MM.1S (cell line): Measurements from ENCODE around the gene DAB1.

Experiments
- DNase-seq: peaks from one replicate; pipeline ENCODE4 v3.0.0-alpha.2; 2015
- H2AFZ ChIP-seq: fragments of 300-600 bp; sonication (generic); 2 replicates; pipeline ENCODE4 v1.6.0; 2016; ENCODE audit warnings: antibody characterized with exemption, low read length
- H3F3A ChIP-seq: fragments of 300-600 bp; sonication (generic); 2 replicates; pipeline ENCODE4 v1.6.1; 2016; ENCODE audit warnings: mild to moderate bottlenecking, antibody characterized with exemption, low read length, moderate library complexity, mixed read lengths; ENCODE audit not compliant: insufficient read depth
- H3K27ac ChIP-seq: fragments of 300-600 bp; sonication (generic); 2 replicates; pipeline ENCODE4 v1.5.1; 2016; ENCODE audit warnings: mild to moderate bottlenecking, low read length
- H3K27me3 ChIP-seq: fragments of 300-600 bp; sonication (generic); replicated peaks from 2 replicates; pipeline ENCODE4 v1.6.0; 2016; ENCODE audit warnings: low read length; ENCODE audit not compliant: insufficient read depth
- H3K36me3 ChIP-seq: fragments of 300-600 bp; sonication (generic); replicated peaks from 2 replicates; pipeline ENCODE4 v1.6.1; 2016; ENCODE audit warnings: mild to moderate bottlenecking, low read length, mixed read lengths; ENCODE audit not compliant: insufficient read depth
- H3K4me1 ChIP-seq: fragments of 300-600 bp; sonication (generic); 2 replicates; pipeline ENCODE4 v1.6.1; 2016; ENCODE audit warnings: low read length, mixed read lengths
- H3K4me2 ChIP-seq: fragments of 300-600 bp; sonication (generic); 2 replicates; pipeline ENCODE4 v1.6.0; 2016; ENCODE audit warnings: low read depth, low read length
- H3K4me3 ChIP-seq: fragments of 300-600 bp; sonication (generic); 2 replicates; pipeline ENCODE4 v1.5.1; 2016; ENCODE audit warnings: low read length, mixed read lengths
- H3K79me2 ChIP-seq: fragments of 300-600 bp; sonication (generic); 2 replicates; pipeline ENCODE4 v1.6.1; 2016; ENCODE audit warnings: mixed run types, low read length, mixed read lengths
- H3K9ac ChIP-seq: fragments of 300-600 bp; sonication (generic); 2 replicates; pipeline ENCODE4 v1.6.1; 2016; ENCODE audit warnings: low read length, mixed read lengths
- H3K9me2 ChIP-seq: fragments of 300-600 bp; sonication (generic); replicated peaks from 2 replicates; pipeline ENCODE4 v1.6.1; 2016; ENCODE audit warnings: mild to moderate bottlenecking, low read length, mixed read lengths; ENCODE audit not compliant: insufficient read depth
- H3K9me3 ChIP-seq: fragments of 300-600 bp; sonication (generic); replicated peaks from 2 replicates; pipeline ENCODE4 v1.6.1; 2016; ENCODE audit warnings: mild to moderate bottlenecking, low read length, mixed read lengths; ENCODE audit not compliant: insufficient read depth
- H4K20me1 ChIP-seq: fragments of 300-600 bp; sonication (generic); 2 replicates; pipeline ENCODE4 v1.6.1; 2016; ENCODE audit warnings: mild to moderate bottlenecking, low read length, moderate library complexity, mixed read lengths; ENCODE audit not compliant: insufficient read depth
- CTCF ChIP-seq: fragments of 300-600 bp; sonication (generic); IDR thresholded peaks from 2 replicates; pipeline ENCODE4 v1.5.1; 2016; ENCODE audit warnings: antibody characterized with exemption, low read length, mixed read lengths
- EZH2 ChIP-seq: fragments of 300-600 bp; sonication (generic); optimal IDR thresholded peaks from 2 replicates; pipeline ENCODE3; 2017; ENCODE audit warnings: low read depth, mild to moderate bottlenecking, antibody characterized with exemption, low read length, mixed read lengths
- EZH2phosphoT487 ChIP-seq: fragments of 300-600 bp; sonication (generic); IDR thresholded peaks from 2 replicates; pipeline ENCODE4 v1.6.1; 2018; ENCODE audit warnings: antibody characterized with exemption, low read length

Gene DAB1

GRCh38 chr1:56948403-56949023, 475.3 kb downstream of the DAB1 start:
- DNase-seq = no peak
- no peak overlapping the region for H3K4me2 ChIP-seq

More at GRCh38 chr1:56948403-56949023, 475.3 kb downstream of the DAB1 start:
- Histone ChIP-seq H3K27me3 (no peaks in the 10 kb centered on the region), H3K79me2 (no peaks in the 10 kb centered on the region), H3K4me3 (no peak overlapping the region), H3K9ac (no peak overlapping the region), H2AFZ (no peak overlapping the region), H3K9me2 (no peaks in the 10 kb centered on the region), H3K4me1 (no peaks in the 10 kb centered on the region), H3F3A (no peaks in the 10 kb centered on the region), H3K27ac (no peak overlapping the region), H4K20me1 (no peaks in the 10 kb centered on the region), H3K36me3 (no peaks in the 10 kb centered on the region), H3K9me3 (no peaks in the 10 kb centered on the region)
- TF ChIP-seq CTCF (no peak), EZH2phosphoT487 (no peak), EZH2 (no peak)
